ENCODE data around the gene SBDS. TPM values are rescaled to one million over a fixed set of nuclear protein-coding genes. Genes with fewer than 3 reads are reported as not detected.

Gene SBDS
- total and polyA plus RNA-seq, 3 experiments from 2014 or later = 79.5 to 92.0 (median 91.6) TPM

DNA sequence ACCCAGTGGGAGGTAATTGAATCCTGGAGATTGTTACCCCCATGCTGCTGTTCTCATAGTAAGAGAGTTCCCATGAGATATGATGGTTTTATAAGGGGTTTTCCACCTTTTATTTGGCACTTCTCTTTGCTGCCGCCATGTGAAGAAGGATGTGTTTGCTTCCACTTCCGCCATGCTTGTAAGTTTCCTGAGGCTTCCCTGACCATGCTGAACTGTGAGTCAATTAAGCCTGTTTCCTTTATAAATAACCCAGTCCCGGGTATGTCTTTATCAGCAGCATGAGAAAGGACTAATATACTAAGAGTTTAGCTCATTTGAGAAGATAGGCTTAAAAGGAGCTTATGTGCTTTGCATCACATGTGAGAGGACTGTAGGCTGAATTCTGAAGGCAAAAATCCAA, 45.1 kb downstream of the SBDS start:
- Histone ChIP-seq H3K9me3 (ENCODE audit: low read length) (no peaks in the 10 kb centered on the region), H3K27ac (ENCODE audit: low read depth, low read length) (no peak overlapping the region), H3K4me3 (ENCODE audit: low read length) (no peak overlapping the region), H3K27me3 (ENCODE audit: insufficient read depth, low read length, poor library complexity, severe bottlenecking) (no peaks in the 10 kb centered on the region), H3K4me1 (ENCODE audit: insufficient read depth, low read length) (no peaks in the 10 kb centered on the region), H3K36me3 (ENCODE audit: insufficient read depth, low read length) (peaks cover 52% of the 10 kb centered on the region)
- Mint-ChIP-seq H3K27ac (peak overlapping the region in 1 of 8 donors; percentile 57), H3K9me3 (no peaks in the 10 kb centered on the region), H3K36me3 (peaks cover 9 to 75% (median 25%) of the 10 kb centered on the region in 3 donors), H3K4me3 (no peak overlapping the region), H3K27me3 (no peaks in the 10 kb centered on the region), H3K4me1 (no peaks in the 10 kb centered on the region)
- POLR2A ChIA-PET = no interaction called here
- CTCF ChIA-PET = no interaction called here
- no peak for DNase-seq

DNA sequence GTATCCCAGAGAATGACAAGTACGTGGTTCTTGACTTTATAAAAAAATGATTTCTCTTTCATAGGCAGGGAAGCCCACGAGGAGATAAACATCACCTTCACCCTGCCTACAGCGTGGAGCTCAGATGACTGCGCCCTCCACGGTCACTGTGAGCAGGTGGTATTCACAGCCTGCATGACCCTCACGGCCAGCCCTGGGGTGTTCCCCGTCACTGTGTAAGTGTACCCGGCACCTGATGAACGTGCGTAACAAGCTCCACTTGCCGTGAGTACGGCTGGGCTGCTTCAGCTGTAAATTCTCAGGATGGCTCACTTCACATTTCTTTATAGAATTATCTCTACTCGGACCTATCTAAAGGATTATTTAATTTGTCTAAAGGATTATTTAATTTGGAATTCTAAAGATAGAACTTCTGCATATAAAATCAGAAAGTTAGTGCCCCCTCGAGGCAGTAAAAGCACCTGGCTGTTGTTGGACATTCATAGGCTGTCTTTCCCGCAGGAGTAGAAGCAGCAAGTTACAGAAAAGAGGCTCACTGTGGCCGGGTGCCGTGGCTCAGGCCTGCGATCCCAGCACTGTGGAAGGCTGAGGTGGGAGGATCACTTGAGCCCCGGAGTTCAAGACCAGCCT, 46.8 kb downstream of the SBDS start:
- no peaks in the 10 kb centered on the region for H3K9me3 ChIP-seq (ENCODE audit: low read length)
- H3K36me3 ChIP-seq (ENCODE audit: insufficient read depth, low read length) = peaks cover 51% of the 10 kb centered on the region
- no peak for DNase-seq
- Mint-ChIP-seq H3K36me3 (peaks cover 11 to 79% (median 28%) of the 10 kb centered on the region in 3 donors), H3K4me3 (no peak overlapping the region), H3K9me3 (no peaks in the 10 kb centered on the region), H3K4me1 (no peaks in the 10 kb centered on the region), H3K27ac (peak overlapping the region in 1 of 8 donors; percentile 54), H3K27me3 (no peaks in the 10 kb centered on the region)
- no peak overlapping the region for H3K27ac ChIP-seq (ENCODE audit: low read depth, low read length)
- H3K4me3 ChIP-seq (ENCODE audit: low read length) = no peak overlapping the region
- CTCF ChIA-PET = no interaction called here
- POLR2A ChIA-PET = no interaction called here
- H3K4me1 ChIP-seq (ENCODE audit: insufficient read depth, low read length) = no peaks in the 10 kb centered on the region
- no peaks in the 10 kb centered on the region for H3K27me3 ChIP-seq (ENCODE audit: insufficient read depth, low read length, poor library complexity, severe bottlenecking)

DNA sequence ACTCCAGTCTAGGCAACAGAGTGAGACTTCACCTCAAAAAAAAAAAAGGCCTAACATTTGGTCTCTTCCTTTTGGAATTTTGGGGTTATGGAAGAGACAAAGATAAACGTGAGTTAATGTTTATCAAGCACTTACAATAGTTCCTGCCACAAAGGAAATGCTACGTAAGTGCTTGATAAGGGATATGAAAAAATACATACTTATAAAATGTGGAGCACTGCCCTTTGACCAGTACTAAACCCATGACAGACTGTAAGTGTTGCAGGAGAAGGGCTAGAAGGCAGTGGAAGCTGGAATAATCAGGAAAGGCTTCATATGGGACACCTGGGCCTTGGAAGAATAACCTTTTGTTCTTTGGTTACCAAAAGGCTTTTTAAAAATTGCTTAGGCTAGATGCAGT, 48.8 kb downstream of the SBDS start:
- H3K27ac ChIP-seq (ENCODE audit: low read depth, low read length) = no peak overlapping the region
- Mint-ChIP-seq H3K27me3 (no peaks in the 10 kb centered on the region), H3K4me3 (no peak overlapping the region), H3K9me3 (no peaks in the 10 kb centered on the region), H3K27ac (no peak overlapping the region), H3K36me3 (peaks cover 11 to 80% (median 21%) of the 10 kb centered on the region in 3 donors), H3K4me1 (peaks cover 0 to 7% (median 2%) of the 10 kb centered on the region in 3 donors)
- peaks cover 51% of the 10 kb centered on the region for H3K36me3 ChIP-seq (ENCODE audit: insufficient read depth, low read length)
- no peaks in the 10 kb centered on the region for H3K9me3 ChIP-seq (ENCODE audit: low read length)
- no peaks in the 10 kb centered on the region for H3K4me1 ChIP-seq (ENCODE audit: insufficient read depth, low read length)
- POLR2A ChIA-PET = no interaction called here
- no peak for DNase-seq
- CTCF ChIA-PET = no interaction called here
- H3K4me3 ChIP-seq (ENCODE audit: low read length) = no peak overlapping the region
- H3K27me3 ChIP-seq (ENCODE audit: insufficient read depth, low read length, poor library complexity, severe bottlenecking) = no peaks in the 10 kb centered on the region

DNA sequence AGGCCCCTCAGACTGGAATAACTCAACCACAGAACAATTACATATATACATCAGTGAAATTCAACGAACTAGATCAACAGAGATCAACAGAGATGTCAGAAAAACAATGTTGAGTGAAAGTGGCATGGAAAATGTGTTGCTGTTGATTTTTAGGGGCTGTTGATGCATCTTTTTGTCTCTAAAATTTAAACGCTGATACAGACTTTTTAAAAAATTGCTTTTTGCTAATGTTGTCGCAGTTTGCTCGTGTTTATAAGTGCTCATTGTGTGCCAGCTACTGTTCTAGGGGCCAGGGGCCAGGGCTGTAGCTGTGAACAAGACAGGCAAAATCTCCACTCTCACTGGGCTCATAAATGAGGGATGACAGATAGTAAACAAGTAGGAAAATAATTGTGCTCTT, 56.1 kb downstream of the SBDS start:
- CTCF ChIA-PET = no interaction called here
- Mint-ChIP-seq H3K36me3 (peaks cover 6 to 54% (median 13%) of the 10 kb centered on the region in 3 donors), H3K9me3 (peaks cover 0 to 3% (median 0%) of the 10 kb centered on the region in 5 donors), H3K4me3 (no peak overlapping the region), H3K4me1 (peaks cover 51 to 66% (median 55%) of the 10 kb centered on the region in 3 donors), H3K27ac (peak overlapping the region in 3 of 8 donors; percentile 7 to 81 (median 27)), H3K27me3 (no peaks in the 10 kb centered on the region)
- H3K27me3 ChIP-seq (ENCODE audit: insufficient read depth, low read length, poor library complexity, severe bottlenecking) = no peaks in the 10 kb centered on the region
- no peak overlapping the region for H3K4me3 ChIP-seq (ENCODE audit: low read length)
- POLR2A ChIA-PET = no interaction called here
- H3K4me1 ChIP-seq (ENCODE audit: insufficient read depth, low read length) = peaks cover 7% of the 10 kb centered on the region
- no peaks in the 10 kb centered on the region for H3K9me3 ChIP-seq (ENCODE audit: low read length)
- no peak overlapping the region for H3K27ac ChIP-seq (ENCODE audit: low read depth, low read length)
- no peak for DNase-seq
- H3K36me3 ChIP-seq (ENCODE audit: insufficient read depth, low read length) = peaks cover 18% of the 10 kb centered on the region

DNA sequence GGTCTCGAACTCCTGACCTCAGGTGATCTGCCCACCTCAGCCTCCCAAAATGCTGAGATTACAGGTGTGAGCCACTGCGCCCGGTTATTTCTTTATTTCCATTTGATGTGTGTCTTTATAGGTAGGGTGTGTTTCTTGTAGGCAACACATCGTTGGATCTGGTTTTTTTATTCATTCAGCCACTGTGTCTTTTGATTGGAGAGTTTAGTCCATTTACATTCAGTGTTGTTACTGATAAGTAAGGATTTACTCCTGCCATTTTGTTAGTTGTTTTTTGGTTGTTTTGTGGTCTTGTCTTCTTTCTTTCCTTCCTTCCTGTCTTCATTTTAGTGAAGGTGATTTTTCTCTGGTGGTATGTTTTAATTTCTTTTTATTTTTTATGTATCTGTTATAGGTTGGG, 57.4 kb downstream of the SBDS start:
- peak overlapping the region in 1 of 7 donors; percentile 42 for H3K4me3 Mint-ChIP-seq
- H3K27me3 Mint-ChIP-seq = no peaks in the 10 kb centered on the region
- H3K27ac Mint-ChIP-seq = peak overlapping the region in 3 of 8 donors; percentile 40 to 89 (median 78)
- Histone ChIP-seq H3K9me3 (ENCODE audit: low read length) (no peaks in the 10 kb centered on the region), H3K4me1 (ENCODE audit: insufficient read depth, low read length) (peaks cover 14% of the 10 kb centered on the region), H3K4me3 (ENCODE audit: low read length) (no peak overlapping the region), H3K27me3 (ENCODE audit: insufficient read depth, low read length, poor library complexity, severe bottlenecking) (no peaks in the 10 kb centered on the region), H3K36me3 (ENCODE audit: insufficient read depth, low read length) (peaks cover 12% of the 10 kb centered on the region), H3K27ac (ENCODE audit: low read depth, low read length) (no peak overlapping the region)
- H3K4me1 Mint-ChIP-seq = peaks cover 60 to 78% (median 68%) of the 10 kb centered on the region in 3 donors
- peaks cover 0 to 3% (median 0%) of the 10 kb centered on the region in 5 donors for H3K9me3 Mint-ChIP-seq
- CTCF ChIA-PET = no interaction called here
- POLR2A ChIA-PET = interaction anchor here (0.5 kb wide), 1 partner anchor 763 kb away, joined by 5 read pairs; no protein-coding TSS in a partner anchor
- peaks cover 6 to 46% (median 15%) of the 10 kb centered on the region in 3 donors for H3K36me3 Mint-ChIP-seq
- no peak for DNase-seq

Other genes starting within 250 kb of the SBDS start
- 10 to 100 TPM; 85.8 to 91.6 TPM for gene TMEM248, start 74.4 kb downstream of the SBDS start, total RNA-seq
- gene TMEM248, start 74.4 kb downstream of the SBDS start, polyA plus RNA-seq = 129 TPM
- 10 to 100 TPM; 20.2 to 21.5 TPM for gene TYW1, start 1.2 kb upstream of the SBDS start, total RNA-seq
- gene TYW1, start 1.2 kb upstream of the SBDS start, polyA plus RNA-seq = 26.5 TPM

Data from CD8-positive, alpha-beta memory T cell (primary cell).